ENCODE measurements around the gene FUT8. TPM values are rescaled to one million over a fixed set of nuclear protein-coding genes. Genes with fewer than 3 reads are reported as not detected.
A peak's percentile ranks its signal among the peaks of the same experiment; 100 is the strongest.

FUT8 gene
- polyA plus RNA-seq, 1 of the 3 experiments (the other 2 are of a cell fraction): 31.7 TPM

- Histone ChIP-seq H3K9me3 (no peaks in the 10 kb centered on the region), H4K20me1 (ENCODE audit: insufficient read depth) (no peaks in the 10 kb centered on the region; the same call in 1 of the 2 replicates), H3K4me1 (ENCODE audit: control insufficient read depth in 1 of 2, insufficient read depth in 2 of 2, low read depth in 1 of 2, low read length in 1 of 2) (no peaks in the 10 kb centered on the region; a peak in 2 of 4 replicates), H2AFZ (ENCODE audit: low read depth) (no peak overlapping the region), H3K9ac (no peak overlapping the region), H3K4me3 (ENCODE audit: low read depth in 2 of 2, low read length in 1 of 2) (no peak overlapping the region), H3K27me3 (ENCODE audit: insufficient read depth) (no peaks in the 10 kb centered on the region), H3K27ac (ENCODE audit: low read depth in 2 of 2, low read length in 1 of 2) (no peak overlapping the region), H3K9me2 (no peaks in the 10 kb centered on the region), H3K79me2 (ENCODE audit: insufficient read depth) (peaks cover 50% of the 10 kb centered on the region), H3F3A (replicated peaks; ENCODE audit: insufficient read depth) (peaks cover 8% of the 10 kb centered on the region), H3K36me3 (replicated peaks in 1 of 2; ENCODE audit: control insufficient read depth in 1 of 2, insufficient read depth in 2 of 2, low read length in 1 of 2) (no peaks in the 10 kb centered on the region), H3K4me2 (no peak overlapping the region)
- 95% methylated on average over 1 of the region's 1 CpG for WGBS (ENCODE audit: low lambda C conversion rate)
- TF ChIP-seq RAD21 (IDR thresholded peaks at IDR 0.05; ENCODE audit: low read length) (no peak), FOSL2 (IDR thresholded peaks at IDR 0.05; ENCODE audit: borderline replicate concordance, low read depth) (peak; percentile 8; the same call in 1 of the 2 replicates)
- POLR2A ChIA-PET: no interaction called here
- no peak for DNase-seq
- CTCF ChIA-PET: interaction anchor here (0.7 to 1.0 kb wide), 2 partner anchors 23 to 80 kb away, joined by 3 read pairs; no protein-coding TSS in a partner anchor
Measured at GRCh38 chr14:65495196-65495595, 82.7 kb downstream of the FUT8 start.

- peaks cover 8% of the 10 kb centered on the region for H3F3A ChIP-seq (replicated peaks; ENCODE audit: insufficient read depth)
- POLR2A ChIA-PET: no interaction called here
- no peaks in the 10 kb centered on the region for H3K36me3 ChIP-seq (replicated peaks in 1 of 2; ENCODE audit: control insufficient read depth in 1 of 2, insufficient read depth in 2 of 2, low read length in 1 of 2)
- H2AFZ ChIP-seq (ENCODE audit: low read depth): no peak overlapping the region
- TF ChIP-seq REST (IDR thresholded peaks at IDR 0.05; ENCODE audit: low read depth, low read length) (no peak), POLR2AphosphoS5 (IDR thresholded peaks at IDR 0.05; ENCODE audit: low read depth, low read length) (no peak), RXRA (IDR thresholded peaks at IDR 0.05; ENCODE audit: borderline replicate concordance, low read depth) (no peak)
- CTCF ChIA-PET: interaction anchor here (1.1 kb wide), 1 partner anchor 9 kb away, joined by 3 read pairs; no protein-coding TSS in a partner anchor
- H3K4me3 ChIP-seq (ENCODE audit: low read depth in 2 of 2, low read length in 1 of 2): no peak overlapping the region
- H3K9me3 ChIP-seq: no peaks in the 10 kb centered on the region
- WGBS (ENCODE audit: low lambda C conversion rate): 95% methylated on average over 6 of the region's 6 CpGs
- no peaks in the 10 kb centered on the region; a peak in 2 of 4 replicates for H3K4me1 ChIP-seq (ENCODE audit: control insufficient read depth in 1 of 2, insufficient read depth in 2 of 2, low read depth in 1 of 2, low read length in 1 of 2)
- H3K4me2 ChIP-seq: no peak overlapping the region
- H3K27me3 ChIP-seq (ENCODE audit: insufficient read depth): no peaks in the 10 kb centered on the region
- peaks cover 3% of the 10 kb centered on the region for H4K20me1 ChIP-seq (ENCODE audit: insufficient read depth)
- no peak overlapping the region for H3K27ac ChIP-seq (ENCODE audit: low read depth in 2 of 2, low read length in 1 of 2)
- H3K79me2 ChIP-seq (ENCODE audit: insufficient read depth): peaks cover 51% of the 10 kb centered on the region
- H3K9me2 ChIP-seq: no peaks in the 10 kb centered on the region
- no peak for DNase-seq
- H3K9ac ChIP-seq: no peak overlapping the region
Measured at GRCh38 chr14:65496178-65496993, 83.9 kb downstream of the FUT8 start.

- peaks cover 18% of the 10 kb centered on the region for H4K20me1 ChIP-seq (ENCODE audit: insufficient read depth)
- peaks cover 73% of the 10 kb centered on the region for H3K79me2 ChIP-seq (ENCODE audit: insufficient read depth)
- H3K9ac ChIP-seq: no peak overlapping the region
- H3F3A ChIP-seq (replicated peaks; ENCODE audit: insufficient read depth): peaks cover 11% of the 10 kb centered on the region
- CTCF ChIA-PET: no interaction called here
- POLR2A ChIA-PET: no interaction called here
- H3K4me2 ChIP-seq: no peak overlapping the region
- no peaks in the 10 kb centered on the region for H3K27me3 ChIP-seq (ENCODE audit: insufficient read depth)
- no peaks in the 10 kb centered on the region for H3K9me3 ChIP-seq
- H2AFZ ChIP-seq (ENCODE audit: low read depth): no peak overlapping the region
- H3K36me3 ChIP-seq (replicated peaks in 1 of 2; ENCODE audit: control insufficient read depth in 1 of 2, insufficient read depth in 2 of 2, low read length in 1 of 2): no peaks in the 10 kb centered on the region
- no peak for DNase-seq
- H3K4me1 ChIP-seq (ENCODE audit: control insufficient read depth in 1 of 2, insufficient read depth in 2 of 2, low read depth in 1 of 2, low read length in 1 of 2): no peaks in the 10 kb centered on the region; a peak in 2 of 4 replicates
- H3K9me2 ChIP-seq: no peaks in the 10 kb centered on the region
- H3K4me3 ChIP-seq (ENCODE audit: low read depth in 2 of 2, low read length in 1 of 2): no peak overlapping the region
- no peak overlapping the region for H3K27ac ChIP-seq (ENCODE audit: low read depth in 2 of 2, low read length in 1 of 2)
- TF ChIP-seq RXRA (IDR thresholded peaks at IDR 0.05; ENCODE audit: borderline replicate concordance, low read depth) (no peak), GABPA (IDR thresholded peaks at IDR 0.05; ENCODE audit: low read depth) (no peak), REST (IDR thresholded peaks at IDR 0.05; ENCODE audit: low read depth, low read length) (no peak), RCOR1 (IDR thresholded peaks at IDR 0.05; ENCODE audit: low read length) (no peak), EP300 (IDR thresholded peaks at IDR 0.05; ENCODE audit: borderline replicate concordance in 1 of 2, low read depth in 1 of 2, low read length in 1 of 2) (no peak), YY1 (IDR thresholded peaks at IDR 0.05; ENCODE audit: low read depth) (no peak), TAF1 (IDR thresholded peaks at IDR 0.05; ENCODE audit: borderline replicate concordance, low read depth, low read length) (no peak), FOXM1 (IDR thresholded peaks at IDR 0.05; ENCODE audit: low read depth) (no peak), EZH2phosphoT487 (IDR thresholded peaks at IDR 0.05; ENCODE audit: borderline replicate concordance, low read depth) (no peak), SMC3 (IDR thresholded peaks at IDR 0.05; ENCODE audit: low read depth, low read length) (no peak)
Measured at GRCh38 chr14:65499138-65499537, 86.6 kb downstream of the FUT8 start.
